B cell (primary cell): ENCODE data around the gene CHST9.

Source experiments
- EZH2 ChIP-seq: IDR thresholded peaks from 2 replicates; pipeline ENCODE4 v1.6.1; 2012; ENCODE audit warnings: borderline replicate concordance, low read depth, mild to moderate bottlenecking, moderate library complexity, low read length; ENCODE audit not compliant: insufficient read depth, poor library complexity, severe bottlenecking
- TF ChIP-seq, protein P1 (sequence below): fragments of 200-600 bp; IDR thresholded peaks from one replicate; pipeline ENCODE4 v1.8.0; 2022; ENCODE audit warnings: antibody characterized with exemption, mild to moderate bottlenecking

DNA sequence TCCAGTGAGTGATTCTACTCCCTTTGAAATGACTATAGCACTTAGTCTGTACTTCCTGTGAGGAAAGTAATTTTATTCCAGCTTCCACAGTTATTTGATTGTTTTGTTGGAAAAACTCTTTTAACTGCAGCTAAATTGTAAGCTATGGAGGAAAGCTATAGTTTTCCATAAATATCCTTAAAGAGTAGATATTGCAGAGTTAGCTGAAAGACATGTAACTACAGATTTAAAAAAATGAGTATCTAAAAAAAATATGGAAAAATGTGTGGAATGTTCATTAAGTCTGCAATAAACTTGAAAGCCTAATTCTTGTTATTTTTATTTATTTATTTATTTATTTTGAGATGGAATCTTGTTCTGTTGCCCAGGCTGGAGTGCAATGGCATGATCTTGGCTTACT is 262.8 kb downstream of the CHST9 start:
- TF ChIP-seq, protein P1, sequence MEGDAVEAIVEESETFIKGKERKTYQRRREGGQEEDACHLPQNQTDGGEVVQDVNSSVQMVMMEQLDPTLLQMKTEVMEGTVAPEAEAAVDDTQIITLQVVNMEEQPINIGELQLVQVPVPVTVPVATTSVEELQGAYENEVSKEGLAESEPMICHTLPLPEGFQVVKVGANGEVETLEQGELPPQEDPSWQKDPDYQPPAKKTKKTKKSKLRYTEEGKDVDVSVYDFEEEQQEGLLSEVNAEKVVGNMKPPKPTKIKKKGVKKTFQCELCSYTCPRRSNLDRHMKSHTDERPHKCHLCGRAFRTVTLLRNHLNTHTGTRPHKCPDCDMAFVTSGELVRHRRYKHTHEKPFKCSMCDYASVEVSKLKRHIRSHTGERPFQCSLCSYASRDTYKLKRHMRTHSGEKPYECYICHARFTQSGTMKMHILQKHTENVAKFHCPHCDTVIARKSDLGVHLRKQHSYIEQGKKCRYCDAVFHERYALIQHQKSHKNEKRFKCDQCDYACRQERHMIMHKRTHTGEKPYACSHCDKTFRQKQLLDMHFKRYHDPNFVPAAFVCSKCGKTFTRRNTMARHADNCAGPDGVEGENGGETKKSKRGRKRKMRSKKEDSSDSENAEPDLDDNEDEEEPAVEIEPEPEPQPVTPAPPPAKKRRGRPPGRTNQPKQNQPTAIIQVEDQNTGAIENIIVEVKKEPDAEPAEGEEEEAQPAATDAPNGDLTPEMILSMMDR: no peak
- TF ChIP-seq EZH2: no peak
